Measurements from ENCODE around the gene DGLUCY.
A peak's percentile ranks its signal among the peaks of the same experiment; 100 is the strongest.

Gene DGLUCY

GRCh38 chr14:91167380-91167770 is 53.5 kb downstream of the DGLUCY start:
- TF ChIP-seq, protein P1, sequence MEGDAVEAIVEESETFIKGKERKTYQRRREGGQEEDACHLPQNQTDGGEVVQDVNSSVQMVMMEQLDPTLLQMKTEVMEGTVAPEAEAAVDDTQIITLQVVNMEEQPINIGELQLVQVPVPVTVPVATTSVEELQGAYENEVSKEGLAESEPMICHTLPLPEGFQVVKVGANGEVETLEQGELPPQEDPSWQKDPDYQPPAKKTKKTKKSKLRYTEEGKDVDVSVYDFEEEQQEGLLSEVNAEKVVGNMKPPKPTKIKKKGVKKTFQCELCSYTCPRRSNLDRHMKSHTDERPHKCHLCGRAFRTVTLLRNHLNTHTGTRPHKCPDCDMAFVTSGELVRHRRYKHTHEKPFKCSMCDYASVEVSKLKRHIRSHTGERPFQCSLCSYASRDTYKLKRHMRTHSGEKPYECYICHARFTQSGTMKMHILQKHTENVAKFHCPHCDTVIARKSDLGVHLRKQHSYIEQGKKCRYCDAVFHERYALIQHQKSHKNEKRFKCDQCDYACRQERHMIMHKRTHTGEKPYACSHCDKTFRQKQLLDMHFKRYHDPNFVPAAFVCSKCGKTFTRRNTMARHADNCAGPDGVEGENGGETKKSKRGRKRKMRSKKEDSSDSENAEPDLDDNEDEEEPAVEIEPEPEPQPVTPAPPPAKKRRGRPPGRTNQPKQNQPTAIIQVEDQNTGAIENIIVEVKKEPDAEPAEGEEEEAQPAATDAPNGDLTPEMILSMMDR (IDR thresholded peaks at IDR 0.05), result no peak
- H3K27ac ChIP-seq, result no peak overlapping the region
- no peak overlapping the region for H3K4me3 ChIP-seq
- no peak for DNase-seq (ENCODE audit: low spot score)

DNA sequence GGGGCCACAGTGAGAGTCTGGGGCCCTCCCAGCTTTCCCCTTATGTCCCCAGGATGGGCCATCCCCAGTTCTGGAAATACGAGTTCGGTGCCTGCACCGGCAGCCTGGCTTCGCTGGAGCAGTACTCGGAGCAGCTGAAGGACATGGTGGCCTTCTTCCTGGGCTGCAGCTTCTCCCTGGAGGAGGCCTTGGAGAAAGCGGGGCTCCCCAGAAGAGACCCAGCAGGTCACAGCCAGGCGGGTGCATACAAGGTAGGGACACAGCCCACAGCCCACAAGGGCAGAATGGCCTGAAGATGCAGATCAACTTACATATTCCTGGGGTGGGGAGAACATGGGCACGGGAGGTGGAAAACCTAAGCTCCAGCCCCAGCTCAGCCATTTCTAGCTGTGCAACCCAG is 56.1 kb downstream of the DGLUCY start:
- Histone ChIP-seq H3K4me3 (no peak overlapping the region), H3K27ac (peak overlapping the region; percentile 58 to 59)
- DNase-seq (ENCODE audit: low spot score), result no peak
- TF ChIP-seq, protein P1 (IDR thresholded peaks at IDR 0.05), result no peak

DNA sequence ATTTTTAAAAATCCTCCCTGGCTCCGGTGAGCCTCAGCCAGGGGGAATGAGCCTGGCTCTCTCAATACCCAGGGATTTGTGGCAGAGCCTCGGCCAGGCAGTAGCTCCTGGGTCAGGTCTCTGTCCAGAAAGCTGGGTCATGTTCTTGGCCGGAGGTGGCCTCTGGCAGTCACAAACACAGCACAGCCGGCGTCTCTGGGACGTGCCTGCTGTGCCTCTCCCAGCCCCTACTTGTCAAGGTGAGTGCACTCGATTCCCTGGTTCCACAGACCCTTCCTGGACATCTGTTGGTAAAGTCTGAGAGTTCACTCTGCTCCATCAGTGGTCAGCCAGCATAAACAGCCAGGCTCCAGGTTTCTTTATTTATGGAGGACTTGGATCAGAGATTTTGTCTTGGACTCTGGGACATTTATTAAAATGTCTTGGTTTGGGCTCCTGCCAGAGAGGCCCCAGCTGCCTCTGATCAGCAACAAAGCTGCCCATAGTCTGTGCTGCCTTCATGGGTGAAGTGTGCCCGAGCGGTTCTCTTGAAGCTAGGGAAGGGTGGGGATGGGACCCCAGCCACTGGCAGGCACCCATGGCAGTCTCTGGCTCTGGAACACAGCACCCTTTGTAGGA is 56.7 kb downstream of the DGLUCY start:
- TF ChIP-seq, protein P1 (IDR thresholded peaks at IDR 0.05), result no peak
- H3K27ac ChIP-seq, result peak overlapping the region; percentile 58 to 59
- peak overlapping the region; percentile 6 for H3K4me3 ChIP-seq
- no peak for DNase-seq (ENCODE audit: low spot score)

DNA sequence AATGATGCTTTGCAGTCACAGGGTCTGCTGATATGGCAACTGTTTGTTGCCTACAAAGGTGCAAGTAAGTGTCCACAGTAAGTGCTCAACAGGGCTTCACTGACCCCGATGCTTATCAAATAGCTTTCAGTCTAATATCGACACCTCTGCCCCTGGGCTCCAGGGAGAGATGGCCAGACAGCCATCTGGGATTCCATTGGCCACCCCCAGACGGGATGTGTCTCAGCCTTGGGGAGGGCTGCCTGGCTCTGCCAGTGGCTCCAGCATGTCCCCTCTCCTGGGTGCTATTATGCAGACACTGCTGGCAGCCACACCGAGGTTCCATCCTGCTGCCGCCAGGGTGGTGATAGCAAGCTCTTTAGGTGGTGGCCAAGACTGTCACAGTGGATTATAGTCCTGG is 57.4 kb downstream of the DGLUCY start:
- no peak for DNase-seq (ENCODE audit: low spot score)
- TF ChIP-seq, protein P1 (IDR thresholded peaks at IDR 0.05), result no peak
- H3K27ac ChIP-seq, result peak overlapping the region; percentile 58 to 59
- H3K4me3 ChIP-seq, result no peak overlapping the region

- Histone ChIP-seq H3K27ac (no peak overlapping the region), H3K4me3 (no peak overlapping the region)
- TF ChIP-seq, protein P1 (IDR thresholded peaks at IDR 0.05), result peak; percentile 85
- peak; percentile 81 for DNase-seq (ENCODE audit: low spot score)
Observed at GRCh38 chr14:91173221-91173670, 59.4 kb downstream of the DGLUCY start.

- TF ChIP-seq, protein P1 (IDR thresholded peaks at IDR 0.05), result no peak
- Histone ChIP-seq H3K4me3 (no peak overlapping the region), H3K27ac (no peak overlapping the region)
- DNase-seq (ENCODE audit: low spot score), result no peak
Observed at GRCh38 chr14:91173904-91174303, 60.0 kb downstream of the DGLUCY start.

All from coronary artery (tissue), 2 donors.